Activated CD4-positive, alpha-beta T cell treated with anti-CD3 and anti-CD28 coated beads, Interleukin-2, amount 10 ng/mL, durations not matched to agents 24 days and 14 days (primary cell): ENCODE data around the gene C19orf33. TPM values are rescaled to one million over a fixed set of nuclear protein-coding genes. Genes with fewer than 3 reads are reported as not detected.

Experiments used
- DNase-seq: peaks from one replicate; pipeline ENCODE4 v3.0.0; 2022
- H3K27ac Mint-ChIP-seq: one replicate; pipeline ENCODE4 v1.8.0; 2022; ENCODE audit warnings: mild to moderate bottlenecking, mixed read lengths
- H3K27me3 Mint-ChIP-seq: one replicate; pipeline ENCODE4 v1.8.0; 2022; ENCODE audit warnings: mixed read lengths
- H3K36me3 Mint-ChIP-seq: one replicate; pipeline ENCODE4 v1.8.0; 2022; ENCODE audit warnings: low read depth, mild to moderate bottlenecking, mixed read lengths
- H3K4me1 Mint-ChIP-seq: one replicate; pipeline ENCODE4 v1.8.0; 2021; ENCODE audit warnings: mixed read lengths
- H3K4me3 Mint-ChIP-seq: one replicate; pipeline ENCODE4 v1.8.0; 2022; ENCODE audit warnings: mild to moderate bottlenecking, moderate library complexity, mixed read lengths
- H3K9me3 Mint-ChIP-seq: one replicate; pipeline ENCODE4 v1.8.0; 2021; ENCODE audit warnings: mixed read lengths
- intact Hi-C: fragments of 100-400 bp; cut with micrococcal nuclease; formaldehyde crosslinking; loops from one replicate; pipeline ENCODE4 v1.15.1; 2023
- total RNA-seq: library from RNA; stranded (reverse); gene quantifications from 2 replicates; pipeline ENCODE4 v1.2.3, GENCODE V29; 2022

The C19orf33 gene
- total RNA-seq, 1 donor from 2014 or later = not detected

GRCh38 chr19:38270587-38271167, 33.4 kb upstream of the C19orf33 start:
- intact Hi-C loops = no loop called here
- Mint-ChIP-seq H3K9me3 (no peaks in the 10 kb centered on the region), H3K4me3 (no peak overlapping the region)

GRCh38 chr19:38273499-38273898, 30.6 kb upstream of the C19orf33 start:
- H3K27me3 Mint-ChIP-seq = no peaks in the 10 kb centered on the region
- DNase-seq = no peak
- H3K9me3 Mint-ChIP-seq = no peaks in the 10 kb centered on the region
- H3K4me1 Mint-ChIP-seq = peaks cover 5% of the 10 kb centered on the region
- H3K36me3 Mint-ChIP-seq = peaks cover 2% of the 10 kb centered on the region
- intact Hi-C loops = no loop called here
- H3K4me3 Mint-ChIP-seq = no peak overlapping the region
- H3K27ac Mint-ChIP-seq = no peak overlapping the region

More at GRCh38 chr19:38270587-38271167, 33.4 kb upstream of the C19orf33 start:
- H3K4me1 Mint-ChIP-seq = peaks cover 23% of the 10 kb centered on the region
- no peak for DNase-seq
- peak overlapping the region; percentile 57 for H3K27ac Mint-ChIP-seq
- peaks cover 5% of the 10 kb centered on the region for H3K36me3 Mint-ChIP-seq
- H3K27me3 Mint-ChIP-seq = no peaks in the 10 kb centered on the region

GRCh38 chr19:38274739-38275138, 29.3 kb upstream of the C19orf33 start:
- peaks cover 5% of the 10 kb centered on the region for H3K4me1 Mint-ChIP-seq
- intact Hi-C loops = no loop called here
- no peaks in the 10 kb centered on the region for H3K9me3 Mint-ChIP-seq
- peaks cover 2% of the 10 kb centered on the region for H3K36me3 Mint-ChIP-seq
- no peaks in the 10 kb centered on the region for H3K27me3 Mint-ChIP-seq
- DNase-seq = no peak
- no peak overlapping the region for H3K4me3 Mint-ChIP-seq
- no peak overlapping the region for H3K27ac Mint-ChIP-seq

- H3K36me3 Mint-ChIP-seq = no peaks in the 10 kb centered on the region
- no peaks in the 10 kb centered on the region for H3K9me3 Mint-ChIP-seq
- H3K27ac Mint-ChIP-seq = no peak overlapping the region
- H3K27me3 Mint-ChIP-seq = no peaks in the 10 kb centered on the region
- H3K4me3 Mint-ChIP-seq = no peak overlapping the region
- DNase-seq = no peak
- intact Hi-C loops = no loop called here
- H3K4me1 Mint-ChIP-seq = peaks cover 8% of the 10 kb centered on the region
Measured at GRCh38 chr19:38276942-38277517, 27.0 kb upstream of the C19orf33 start.

GRCh38 chr19:38277549-38277948, 26.5 kb upstream of the C19orf33 start:
- peaks cover 13% of the 10 kb centered on the region for H3K4me1 Mint-ChIP-seq
- no peaks in the 10 kb centered on the region for H3K36me3 Mint-ChIP-seq
- no peak for DNase-seq
- H3K9me3 Mint-ChIP-seq = no peaks in the 10 kb centered on the region
- H3K27ac Mint-ChIP-seq = no peak overlapping the region
- intact Hi-C loops = no loop called here
- no peaks in the 10 kb centered on the region for H3K27me3 Mint-ChIP-seq
- H3K4me3 Mint-ChIP-seq = no peak overlapping the region

- H3K4me1 Mint-ChIP-seq = peaks cover 18% of the 10 kb centered on the region
- no peak overlapping the region for H3K27ac Mint-ChIP-seq
- H3K4me3 Mint-ChIP-seq = no peak overlapping the region
- no peaks in the 10 kb centered on the region for H3K27me3 Mint-ChIP-seq
- H3K36me3 Mint-ChIP-seq = no peaks in the 10 kb centered on the region
- intact Hi-C loops = no loop called here
- H3K9me3 Mint-ChIP-seq = no peaks in the 10 kb centered on the region
- no peak for DNase-seq
Measured at GRCh38 chr19:38277969-38278680, 25.9 kb upstream of the C19orf33 start.

- DNase-seq = no peak
- Mint-ChIP-seq H3K27me3 (no peaks in the 10 kb centered on the region), H3K27ac (no peak overlapping the region), H3K4me3 (no peak overlapping the region), H3K4me1 (peaks cover 18% of the 10 kb centered on the region), H3K36me3 (no peaks in the 10 kb centered on the region), H3K9me3 (no peaks in the 10 kb centered on the region)
- intact Hi-C loops = no loop called here
Measured at GRCh38 chr19:38278751-38279150, 25.3 kb upstream of the C19orf33 start.

- H3K9me3 Mint-ChIP-seq = no peaks in the 10 kb centered on the region
- peaks cover 3% of the 10 kb centered on the region for H3K36me3 Mint-ChIP-seq
- intact Hi-C loops = no loop called here
- H3K4me3 Mint-ChIP-seq = no peak overlapping the region
- DNase-seq = no peak
- H3K27ac Mint-ChIP-seq = peak overlapping the region; percentile 73
- no peaks in the 10 kb centered on the region for H3K27me3 Mint-ChIP-seq
- H3K4me1 Mint-ChIP-seq = peaks cover 20% of the 10 kb centered on the region
Measured at GRCh38 chr19:38280030-38280921, 23.8 kb upstream of the C19orf33 start.

GRCh38 chr19:38281811-38282566, 22.1 kb upstream of the C19orf33 start:
- DNase-seq = peak; percentile 63
- H3K4me1 Mint-ChIP-seq = peaks cover 20% of the 10 kb centered on the region
- peaks cover 6% of the 10 kb centered on the region for H3K36me3 Mint-ChIP-seq
- H3K9me3 Mint-ChIP-seq = no peaks in the 10 kb centered on the region
- H3K27me3 Mint-ChIP-seq = no peaks in the 10 kb centered on the region
- H3K27ac Mint-ChIP-seq = peak overlapping the region; percentile 87
- intact Hi-C loops = no loop called here
- H3K4me3 Mint-ChIP-seq = peak overlapping the region; percentile 30

- Mint-ChIP-seq H3K27ac (peak overlapping the region; percentile 87), H3K9me3 (no peaks in the 10 kb centered on the region), H3K27me3 (no peaks in the 10 kb centered on the region), H3K4me1 (peaks cover 20% of the 10 kb centered on the region), H3K4me3 (no peak overlapping the region), H3K36me3 (peaks cover 8% of the 10 kb centered on the region)
- no peak for DNase-seq
- intact Hi-C loops = no loop called here
Measured at GRCh38 chr19:38283271-38283670, 20.8 kb upstream of the C19orf33 start.

- Mint-ChIP-seq H3K9me3 (no peaks in the 10 kb centered on the region), H3K27ac (peak overlapping the region; percentile 29), H3K4me3 (no peak overlapping the region), H3K36me3 (peaks cover 10% of the 10 kb centered on the region), H3K4me1 (peaks cover 20% of the 10 kb centered on the region), H3K27me3 (no peaks in the 10 kb centered on the region)
- intact Hi-C loops = no loop called here
- no peak for DNase-seq
Measured at GRCh38 chr19:38284422-38284821, 19.6 kb upstream of the C19orf33 start.

- H3K36me3 Mint-ChIP-seq = peaks cover 12% of the 10 kb centered on the region
- intact Hi-C loops = no loop called here
- no peaks in the 10 kb centered on the region for H3K9me3 Mint-ChIP-seq
- no peak overlapping the region for H3K4me3 Mint-ChIP-seq
- H3K27me3 Mint-ChIP-seq = no peaks in the 10 kb centered on the region
- peaks cover 20% of the 10 kb centered on the region for H3K4me1 Mint-ChIP-seq
- no peak for DNase-seq
- H3K27ac Mint-ChIP-seq = no peak overlapping the region
Measured at GRCh38 chr19:38285567-38285966, 18.5 kb upstream of the C19orf33 start.

- H3K27ac Mint-ChIP-seq = no peak overlapping the region
- H3K27me3 Mint-ChIP-seq = no peaks in the 10 kb centered on the region
- DNase-seq = no peak
- no peaks in the 10 kb centered on the region for H3K9me3 Mint-ChIP-seq
- peaks cover 16% of the 10 kb centered on the region for H3K36me3 Mint-ChIP-seq
- no peak overlapping the region for H3K4me3 Mint-ChIP-seq
- peaks cover 6% of the 10 kb centered on the region for H3K4me1 Mint-ChIP-seq
- intact Hi-C loops = no loop called here
Measured at GRCh38 chr19:38287604-38288003, 16.4 kb upstream of the C19orf33 start.
